ENCODE results near the gene TCF20. TPM values are rescaled to one million over a fixed set of nuclear protein-coding genes. Genes with fewer than 3 reads are reported as not detected.

TCF20 gene
- polyA plus RNA-seq, 3 donors, result 0.67 to 11.1 (median 0.99) TPM

GRCh38 chr22:42275970-42276369 lies 5.5 kb upstream of the TCF20 start:
- Mint-ChIP-seq H3K4me3 (no peak overlapping the region), H3K36me3 (no peaks in the 10 kb centered on the region), H3K9me3 (no peaks in the 10 kb centered on the region), H3K4me1 (peaks cover 11% of the 10 kb centered on the region), H3K27ac (no peak overlapping the region), H3K27me3 (ENCODE audit: low read depth in 3 of 3) (peaks cover 16 to 35% (median 18%) of the 10 kb centered on the region in 3 donors)
- no peaks in the 10 kb centered on the region for H4K20me1 ChIP-seq (ENCODE audit: insufficient read depth, low read length)
- 67% methylated on average over 5 of the region's 5 CpGs for WGBS (ENCODE audit: insufficient coverage)
- H3K9me3 ChIP-seq (replicated peaks in 1 of 2; ENCODE audit: control insufficient read depth in 1 of 2, insufficient read depth in 1 of 2, low read length in 2 of 2), result no peaks in the 10 kb centered on the region
- intact Hi-C loops (cut with micrococcal nuclease), result loop anchor here (10.0 kb wide), 1 partner anchor 159 kb away; the partner anchor contains the start of gene NFAM1 (in 2 of the 2)
- H3K27ac ChIP-seq (ENCODE audit: low read depth in 1 of 2, low read length in 2 of 2), result no peak overlapping the region
- no peak overlapping the region for H2AFZ ChIP-seq (ENCODE audit: insufficient read depth, low read depth, low read length, poor library complexity, severe bottlenecking)
- H3K9ac ChIP-seq (ENCODE audit: insufficient read depth, low read length, poor library complexity, severe bottlenecking), result no peak overlapping the region
- H3K79me2 ChIP-seq (ENCODE audit: insufficient read depth, low read length), result no peaks in the 10 kb centered on the region
- peaks cover 0 to 2% of the 10 kb centered on the region in 2 donors for H3K27me3 ChIP-seq (ENCODE audit: control insufficient read depth in 2 of 2, insufficient read depth in 2 of 2, low read length in 2 of 2)
- no peak overlapping the region for H3K4me3 ChIP-seq (replicated peaks in 1 of 3; ENCODE audit: low read depth in 2 of 3, low read length in 3 of 3)
- TF ChIP-seq CTCF (IDR thresholded peaks at IDR 0.05), result no peak
- no peak for DNase-seq
- no peak overlapping the region for H3K4me2 ChIP-seq (replicated peaks; ENCODE audit: extremely low read depth, low read length, poor library complexity, severe bottlenecking)
- no peaks in the 10 kb centered on the region for H3K36me3 ChIP-seq (replicated peaks in 1 of 2; ENCODE audit: control insufficient read depth in 1 of 2, insufficient read depth in 2 of 2, low read length in 2 of 2)
- H3K4me1 ChIP-seq (ENCODE audit: control insufficient read depth in 1 of 2, insufficient read depth in 2 of 2, low read length in 2 of 2), result peaks cover 7 to 12% of the 10 kb centered on the region in 2 donors

GRCh38 chr22:42275176-42275575 lies 4.7 kb upstream of the TCF20 start:
- H4K20me1 ChIP-seq (ENCODE audit: insufficient read depth, low read length), result peaks cover under 1% of the 10 kb centered on the region
- no peaks in the 10 kb centered on the region for H3K27me3 ChIP-seq (ENCODE audit: control insufficient read depth in 2 of 2, insufficient read depth in 2 of 2, low read length in 2 of 2)
- H3K79me2 ChIP-seq (ENCODE audit: insufficient read depth, low read length), result peaks cover under 1% of the 10 kb centered on the region
- no peak overlapping the region for H3K4me3 ChIP-seq (replicated peaks in 1 of 3; ENCODE audit: low read depth in 2 of 3, low read length in 3 of 3)
- Mint-ChIP-seq H3K9me3 (no peaks in the 10 kb centered on the region), H3K4me3 (no peak overlapping the region), H3K27me3 (ENCODE audit: low read depth in 3 of 3) (peaks cover 16 to 28% (median 18%) of the 10 kb centered on the region in 3 donors), H3K4me1 (peaks cover 11% of the 10 kb centered on the region), H3K36me3 (no peaks in the 10 kb centered on the region), H3K27ac (no peak overlapping the region)
- no peak for TF ChIP-seq CTCF (IDR thresholded peaks at IDR 0.05)
- peaks cover 11 to 15% of the 10 kb centered on the region in 2 donors for H3K4me1 ChIP-seq (ENCODE audit: control insufficient read depth in 1 of 2, insufficient read depth in 2 of 2, low read length in 2 of 2)
- H3K27ac ChIP-seq (ENCODE audit: low read depth in 1 of 2, low read length in 2 of 2), result no peak overlapping the region
- intact Hi-C loops (cut with micrococcal nuclease), result loop anchor here (10.0 kb wide), 1 partner anchor 160 kb away; the partner anchor contains the start of gene NFAM1 (in 2 of the 2)
- DNase-seq, result no peak
- no peak overlapping the region for H3K9ac ChIP-seq (ENCODE audit: insufficient read depth, low read length, poor library complexity, severe bottlenecking)
- H3K4me2 ChIP-seq (replicated peaks; ENCODE audit: extremely low read depth, low read length, poor library complexity, severe bottlenecking), result no peak overlapping the region
- H3K36me3 ChIP-seq (replicated peaks in 1 of 2; ENCODE audit: control insufficient read depth in 1 of 2, insufficient read depth in 2 of 2, low read length in 2 of 2), result no peaks in the 10 kb centered on the region
- H2AFZ ChIP-seq (ENCODE audit: insufficient read depth, low read depth, low read length, poor library complexity, severe bottlenecking), result no peak overlapping the region
- no peaks in the 10 kb centered on the region for H3K9me3 ChIP-seq (replicated peaks in 1 of 2; ENCODE audit: control insufficient read depth in 1 of 2, insufficient read depth in 1 of 2, low read length in 2 of 2)
- WGBS (ENCODE audit: insufficient coverage), result 92% methylated on average over 13 of the region's 13 CpGs
